IPS DF 4.7 (cell line): ENCODE results near the gene MIER3.
"Not testable (repeated sequence)": the region's sequence is repeated elsewhere in the genome, so short reads cannot be mapped to it uniquely, and the experiment has no call there.

Source experiments
- DNase-seq: peaks from one replicate; pipeline ENCODE4 v3.0.0-alpha.2; 2013; ENCODE audit warnings: low spot score; ENCODE audit errors: extremely low read depth

The MIER3 gene

DNA sequence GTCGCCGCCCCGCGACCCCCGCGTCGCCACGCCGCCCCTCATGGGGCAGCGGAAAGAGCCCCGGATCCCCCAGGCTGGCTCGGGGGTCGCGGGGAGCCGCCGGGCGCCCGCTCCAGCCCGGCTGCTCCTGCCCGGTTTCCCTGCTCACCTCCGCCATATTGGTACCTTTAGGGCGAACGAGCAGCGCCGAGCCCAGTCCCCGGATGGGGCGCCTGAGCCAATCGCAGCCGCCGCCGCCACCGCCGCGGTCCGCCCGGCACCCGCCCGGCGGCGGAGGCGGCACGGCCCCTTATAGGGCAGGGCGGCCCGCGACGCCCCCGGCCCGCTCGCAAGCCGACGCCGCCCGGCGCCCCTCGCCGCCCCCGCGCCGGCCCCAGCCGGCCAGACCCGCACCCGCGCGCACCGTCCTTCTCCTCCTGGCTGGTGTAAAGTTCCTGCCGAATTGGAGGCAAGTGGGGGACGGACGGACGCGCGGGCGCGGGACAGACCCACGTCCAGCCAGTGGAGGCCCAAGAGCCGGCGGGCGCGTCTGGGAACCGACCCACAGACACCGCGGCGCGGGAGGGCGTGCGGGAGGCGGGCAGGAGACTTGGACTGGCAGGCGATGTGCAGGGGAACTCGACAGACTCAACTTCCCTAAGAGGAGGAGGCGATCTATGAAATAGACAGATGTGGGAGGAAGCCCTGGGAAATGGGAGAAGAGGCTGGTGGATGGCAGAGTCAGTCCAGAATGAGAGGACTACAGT is at the start of gene MIER3:
TSS of gene MIER3 (minus strand) at position 178 of the 746 bp plus-strand sequence. CDS start at position 157, 21 bp downstream.
- DNase-seq = no peak

- no peak for DNase-seq
Measured at GRCh38 chr5:56995596-56995995, 43.7 kb upstream of the MIER3 start.

DNA sequence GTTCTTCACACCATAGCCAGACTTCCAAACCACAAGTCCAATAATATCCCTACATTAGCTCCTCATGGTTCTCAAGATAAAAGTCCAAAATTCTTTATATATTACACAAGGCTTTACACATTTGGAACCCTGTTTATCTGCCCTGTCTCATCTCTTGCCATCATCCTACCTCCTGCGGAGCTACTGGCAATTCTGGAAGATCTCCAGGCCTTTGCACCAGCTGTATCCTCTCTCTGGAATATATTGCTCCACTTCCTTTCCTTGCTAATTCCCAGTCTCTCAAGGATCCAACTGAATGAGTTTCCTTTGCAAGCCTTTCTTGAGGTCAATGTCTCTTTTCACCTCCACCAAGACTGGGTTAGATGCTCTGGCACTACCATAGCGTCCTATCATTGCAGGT is 41.3 kb upstream of the MIER3 start:
- DNase-seq = no peak

DNA sequence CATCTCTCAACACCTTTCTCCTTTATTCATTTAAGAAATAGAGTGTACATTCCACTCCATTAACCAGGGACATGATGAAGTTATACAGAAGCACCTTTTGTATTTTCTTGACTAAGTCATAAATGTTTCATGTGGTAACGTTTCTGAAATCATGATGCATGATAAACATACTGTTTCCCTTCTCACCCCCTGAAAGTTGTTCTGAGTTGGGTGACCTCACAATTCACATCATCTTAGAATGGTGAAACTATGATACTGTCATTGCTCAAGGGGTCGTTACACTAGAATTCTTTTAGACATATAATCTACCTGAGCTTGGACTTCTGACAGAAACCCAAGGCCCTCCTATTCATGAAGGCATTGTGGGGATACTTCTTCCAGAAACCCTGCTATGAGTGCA is 37.8 kb upstream of the MIER3 start:
- DNase-seq = no peak

DNA sequence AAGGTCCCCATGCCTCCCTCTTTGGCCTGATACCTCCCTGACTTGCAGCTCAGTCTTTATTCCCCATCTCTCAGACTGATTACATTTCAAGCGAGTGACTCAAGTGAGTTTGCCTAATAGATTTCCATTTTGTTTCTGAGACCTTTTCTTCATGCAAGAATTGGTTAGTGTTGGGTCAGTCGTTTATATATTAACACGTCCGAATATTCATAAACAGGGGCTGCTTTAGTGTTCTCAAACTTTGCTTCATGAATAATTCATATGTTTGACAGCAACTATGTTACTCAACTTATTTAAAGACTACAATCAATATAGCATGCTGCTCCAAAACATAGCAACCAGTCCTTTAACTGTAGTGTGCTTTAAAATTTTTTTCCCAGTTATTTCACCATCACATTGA is 36.6 kb upstream of the MIER3 start:
- DNase-seq = no peak

DNA sequence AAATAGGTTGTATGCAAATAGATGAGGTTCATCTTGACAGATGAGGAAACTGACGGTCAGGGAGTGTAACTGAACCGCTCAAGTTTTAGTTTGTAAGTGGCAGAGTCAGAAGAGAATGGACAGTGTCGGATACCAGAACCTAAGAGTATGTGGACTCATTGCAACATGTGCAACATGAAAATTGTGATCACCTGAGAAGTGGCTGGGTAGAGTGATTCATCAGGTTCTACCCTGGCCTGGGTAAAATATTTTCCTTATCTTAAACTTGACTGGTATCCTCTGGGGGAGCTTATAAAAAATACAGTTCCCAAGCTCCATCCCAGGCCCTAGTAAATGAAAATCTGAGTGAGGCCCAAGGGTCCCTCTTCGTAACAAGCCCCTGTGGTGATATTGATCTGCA is 35.2 kb upstream of the MIER3 start:
- DNase-seq = no peak

GRCh38 chr5:56986626-56986947 is 34.7 kb upstream of the MIER3 start:
- DNase-seq = no peak

- no peak for DNase-seq
Measured at GRCh38 chr5:56985936-56986625, 34.2 kb upstream of the MIER3 start.

DNA sequence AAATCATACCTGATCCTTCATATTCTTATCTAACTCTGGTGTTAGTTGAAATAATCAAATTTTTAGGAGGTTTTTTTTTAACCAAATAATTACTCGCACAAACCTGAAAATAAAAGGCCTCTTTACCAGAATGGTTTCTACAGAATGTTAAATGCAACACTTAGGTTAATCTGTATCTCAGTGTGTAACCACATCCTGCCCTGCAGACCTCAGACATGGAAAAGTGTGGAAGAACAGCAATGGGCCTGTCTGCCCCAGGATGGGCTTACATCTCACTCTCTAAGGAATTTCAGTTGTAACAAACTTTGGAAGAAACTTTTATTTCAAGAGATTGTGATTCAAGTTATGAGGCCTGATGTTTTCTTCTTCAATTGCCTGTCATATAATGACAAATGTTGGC is 32.5 kb upstream of the MIER3 start:
- DNase-seq = no peak

DNA sequence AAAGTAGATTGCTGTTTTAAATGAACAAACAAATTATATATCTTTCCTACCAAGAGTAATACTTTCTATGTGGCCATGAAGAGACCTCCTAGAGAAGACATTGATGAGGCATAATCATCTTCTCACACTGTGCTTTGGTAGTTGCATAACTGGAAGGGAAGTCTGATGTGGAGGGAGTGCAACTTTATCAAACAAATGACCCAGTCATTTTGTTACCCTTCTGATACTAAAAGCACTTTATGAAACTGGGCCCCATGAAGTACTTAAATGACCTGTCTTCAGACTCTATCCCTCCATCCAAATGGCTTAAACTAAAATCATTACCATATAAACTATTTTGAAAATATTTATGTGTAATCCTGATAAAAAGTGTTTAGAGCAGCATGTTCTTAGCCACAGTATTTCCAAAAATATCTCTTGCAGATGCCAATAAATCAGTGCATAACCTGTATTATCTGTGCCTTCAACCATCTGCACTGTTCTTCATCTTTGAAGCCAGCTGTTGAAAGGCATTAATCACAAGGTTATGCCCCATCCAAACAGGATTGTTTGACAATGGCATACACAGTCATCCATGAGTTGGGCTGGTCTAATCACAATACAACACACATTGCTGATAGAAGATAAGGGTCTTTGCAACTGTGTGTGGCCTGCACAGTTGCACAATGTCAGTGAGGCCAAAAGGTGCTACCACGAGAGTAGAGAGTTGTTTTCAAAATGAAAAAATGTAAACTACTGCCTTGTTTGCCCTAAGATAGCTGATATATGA is 31.9 kb upstream of the MIER3 start:
- no peak for DNase-seq

- DNase-seq = no peak
Measured at GRCh38 chr5:56981548-56982315, 29.8 kb upstream of the MIER3 start.

DNA sequence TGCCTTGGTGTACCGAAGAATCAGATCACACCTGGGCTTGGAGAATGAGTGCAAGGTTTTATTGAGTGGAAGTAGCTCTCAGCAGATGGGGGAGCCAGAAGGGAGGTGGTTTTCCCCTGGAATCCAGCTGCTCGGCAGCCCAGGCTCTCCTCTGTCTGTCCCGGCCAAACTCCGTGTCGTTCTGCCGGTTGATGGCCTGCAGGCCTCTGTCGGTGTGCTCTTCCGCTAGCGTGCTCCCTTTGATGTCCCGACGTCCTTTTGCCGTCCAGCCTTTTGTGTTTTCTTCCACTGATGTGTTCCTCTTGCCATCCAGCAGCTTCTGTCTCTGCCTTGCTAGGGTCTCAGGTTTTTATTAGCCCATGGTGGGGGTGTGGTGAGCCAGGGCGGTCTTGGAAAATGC is 28.0 kb upstream of the MIER3 start:
- no peak for DNase-seq

DNA sequence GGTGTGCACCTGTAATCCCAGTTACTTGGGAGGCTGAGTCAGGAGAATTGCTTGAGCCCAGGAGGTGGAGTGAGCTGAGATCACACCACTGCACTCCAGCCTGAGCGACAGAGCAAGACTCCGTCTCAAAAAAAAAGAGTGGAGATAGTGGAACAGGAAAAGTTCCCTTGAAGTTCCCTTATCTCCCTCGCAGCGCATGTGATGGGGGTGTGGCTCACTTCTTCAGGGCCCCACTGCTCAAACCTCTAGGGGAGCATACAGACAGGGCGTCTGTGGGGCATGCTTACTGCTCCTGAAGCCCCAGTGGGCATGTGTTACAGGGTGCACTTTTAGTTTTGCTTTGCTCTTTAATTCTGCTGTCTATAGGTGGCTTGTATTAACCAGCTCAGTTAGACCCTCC is 27.6 kb upstream of the MIER3 start:
- DNase-seq = not testable (repeated sequence)

- no peak for DNase-seq
Measured at GRCh38 chr5:56977822-56978221, 25.9 kb upstream of the MIER3 start.

- no peak for DNase-seq
Measured at GRCh38 chr5:56977021-56977420, 25.1 kb upstream of the MIER3 start.

- no peak for DNase-seq
Measured at GRCh38 chr5:56974241-56974640, 22.3 kb upstream of the MIER3 start.

DNA sequence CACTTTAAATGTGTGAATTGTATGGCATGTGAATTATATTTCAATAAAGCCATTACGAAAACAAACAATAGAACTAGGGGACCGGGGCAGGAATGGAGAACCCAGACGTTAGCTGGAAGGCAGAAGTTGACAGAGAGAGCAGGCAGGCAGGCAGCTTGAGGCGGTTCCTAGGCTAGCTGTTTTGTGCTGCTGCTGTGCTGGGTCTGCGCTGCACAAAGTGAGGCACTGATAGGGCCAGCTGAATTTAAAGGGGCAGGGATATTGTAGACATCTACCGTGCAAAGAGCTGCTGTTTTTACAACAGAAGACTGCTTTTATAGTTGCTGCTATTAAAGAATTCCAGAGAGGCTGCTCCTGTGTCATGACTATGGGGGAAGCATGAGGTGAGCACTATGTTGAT is 21.6 kb upstream of the MIER3 start:
- DNase-seq = no peak

DNA sequence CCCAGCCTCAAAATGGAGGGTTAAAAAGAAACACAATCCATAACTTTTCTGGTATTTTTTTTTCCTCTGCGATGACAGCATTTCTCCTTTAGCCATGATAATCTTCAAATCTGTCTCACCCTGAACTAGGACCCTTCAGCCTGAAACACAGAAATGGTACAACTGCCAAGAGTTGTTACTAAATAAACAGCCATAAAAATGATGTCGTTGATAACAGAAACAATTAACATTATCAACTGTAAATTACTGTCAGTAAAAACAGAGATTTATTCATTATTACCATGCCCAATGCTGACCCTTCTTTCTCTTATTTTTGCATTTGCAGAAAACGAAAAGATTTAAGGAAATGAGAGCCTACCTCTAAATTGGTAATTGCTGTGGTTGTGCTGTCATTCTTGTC is 19.4 kb upstream of the MIER3 start:
- DNase-seq = no peak

- DNase-seq = no peak
Measured at GRCh38 chr5:56964173-56964572, 12.2 kb upstream of the MIER3 start.

DNA sequence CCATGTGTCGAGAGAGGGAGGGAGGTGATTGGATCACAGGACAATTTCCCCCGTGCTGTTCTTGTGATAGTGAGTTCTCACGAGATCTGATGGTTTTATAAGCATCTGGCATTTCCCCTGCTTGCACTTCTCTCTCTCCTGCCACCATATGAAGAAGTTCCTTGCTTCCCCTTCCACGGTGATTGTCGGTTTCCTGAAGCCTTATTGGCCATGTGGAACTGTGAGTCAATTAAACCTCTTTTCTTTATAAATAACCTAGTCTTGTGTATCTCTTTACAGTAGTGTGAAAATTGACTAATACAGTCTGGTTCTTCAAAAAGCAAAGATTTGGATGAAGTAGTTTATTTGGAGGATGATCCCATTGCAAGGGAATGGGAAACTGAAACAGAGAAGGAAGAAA is 11.3 kb upstream of the MIER3 start:
- no peak for DNase-seq

- DNase-seq = no peak
Measured at GRCh38 chr5:56962286-56962685, 10.4 kb upstream of the MIER3 start.

GRCh38 chr5:56961746-56962145 is 9.8 kb upstream of the MIER3 start:
- no peak for DNase-seq
